Measurements from ENCODE around the gene JAZF1.

- no peak for TF ChIP-seq EZH2phosphoT487 (IDR thresholded peaks at IDR 0.05; ENCODE audit: insufficient read depth, low read depth)
- no peak for TF ChIP-seq EZH2 (IDR thresholded peaks at IDR 0.05; ENCODE audit: insufficient read depth, poor library complexity, severe bottlenecking)
Observed at GRCh38 chr7:27870595-27870994, 310.0 kb downstream of the JAZF1 start.

Measured in GM23248 (cell line).